NCI-H774 (cell line): ENCODE data around the gene MUC4.
"Not testable (repeated sequence)": the region's sequence is repeated elsewhere in the genome, so short reads cannot be mapped to it uniquely, and the experiment has no call there.

Source experiments
- DNase-seq: peaks from one replicate; lab custom pipeline; 2025; lab: John Stamatoyannopoulos, UW

Gene MUC4

DNA sequence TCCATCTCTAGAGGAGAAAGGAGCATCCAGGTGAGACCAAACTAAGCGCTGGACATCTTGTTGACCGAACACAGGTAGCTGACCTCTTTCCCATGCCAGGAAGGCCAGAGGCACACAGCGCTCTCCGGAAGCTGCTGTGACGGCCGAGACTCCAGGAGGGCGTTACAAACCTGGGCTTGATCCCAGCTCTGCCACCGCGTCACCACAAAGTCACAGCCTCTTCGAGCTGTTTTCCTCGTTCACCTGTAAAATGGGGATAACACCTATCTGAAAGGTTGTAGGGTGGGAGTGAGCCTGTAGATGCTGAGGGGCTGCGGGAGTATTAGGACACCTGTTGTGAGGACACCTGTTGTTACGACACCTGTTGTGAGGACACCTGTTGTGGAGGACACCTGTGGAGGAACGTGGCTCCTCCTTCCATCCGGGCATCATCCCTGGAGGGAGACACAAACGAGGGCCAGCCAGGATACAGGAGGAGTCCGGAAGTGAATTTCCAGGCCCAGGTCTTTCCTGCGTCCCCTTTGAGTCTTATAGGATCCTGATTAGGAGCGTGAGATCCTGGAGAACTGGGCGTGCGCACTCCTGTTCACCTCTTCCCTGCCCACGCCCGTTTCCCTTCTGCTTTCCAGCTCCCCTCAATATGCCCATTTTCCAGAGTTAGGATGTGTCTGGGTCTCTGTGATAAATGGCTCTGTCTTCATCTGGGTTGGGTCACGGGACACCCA is 2.3 kb upstream of the MUC4 start:
- DNase-seq: peak; percentile 19

DNA sequence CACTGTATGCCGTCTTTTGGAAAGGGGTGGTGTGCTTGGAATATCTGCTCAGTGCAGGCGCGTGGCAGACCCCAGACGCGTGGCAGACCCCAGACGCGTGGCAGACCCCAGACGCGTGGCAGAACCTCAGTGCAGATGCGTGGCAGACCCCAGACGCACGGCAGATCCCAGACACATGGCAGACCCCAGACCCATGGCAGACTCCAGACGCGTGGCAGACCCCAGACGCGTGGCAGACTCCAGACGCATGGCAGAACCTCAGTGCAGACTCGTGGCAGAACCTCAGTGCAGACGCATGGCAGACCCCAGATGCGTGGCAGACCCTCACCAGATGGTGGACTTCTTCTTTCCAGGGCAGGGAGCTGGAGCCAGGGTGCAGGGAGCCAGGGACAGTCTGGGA is 637 bp upstream of the MUC4 start:
- no peak for DNase-seq

DNA sequence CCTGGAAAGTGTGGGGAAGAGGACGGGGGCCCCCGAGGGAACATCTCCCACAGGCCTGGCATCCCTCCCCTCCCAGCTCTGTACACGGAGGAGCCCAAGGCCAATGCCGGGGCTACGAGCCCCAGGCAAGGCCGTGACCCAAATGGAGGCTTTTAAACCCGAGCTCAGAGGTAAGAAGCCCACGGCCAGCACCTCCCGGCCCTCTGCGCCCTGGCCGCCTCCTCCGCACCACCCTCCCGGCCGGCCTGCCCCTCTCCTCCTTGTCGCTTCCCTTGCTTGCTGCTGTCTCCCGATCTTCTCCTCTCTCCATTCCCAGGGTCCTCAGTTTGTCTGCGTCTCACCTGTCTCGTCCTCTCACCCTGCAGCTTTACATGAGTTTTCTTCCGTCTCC is 1.3 kb downstream of the MUC4 start:
- DNase-seq: no peak

DNA sequence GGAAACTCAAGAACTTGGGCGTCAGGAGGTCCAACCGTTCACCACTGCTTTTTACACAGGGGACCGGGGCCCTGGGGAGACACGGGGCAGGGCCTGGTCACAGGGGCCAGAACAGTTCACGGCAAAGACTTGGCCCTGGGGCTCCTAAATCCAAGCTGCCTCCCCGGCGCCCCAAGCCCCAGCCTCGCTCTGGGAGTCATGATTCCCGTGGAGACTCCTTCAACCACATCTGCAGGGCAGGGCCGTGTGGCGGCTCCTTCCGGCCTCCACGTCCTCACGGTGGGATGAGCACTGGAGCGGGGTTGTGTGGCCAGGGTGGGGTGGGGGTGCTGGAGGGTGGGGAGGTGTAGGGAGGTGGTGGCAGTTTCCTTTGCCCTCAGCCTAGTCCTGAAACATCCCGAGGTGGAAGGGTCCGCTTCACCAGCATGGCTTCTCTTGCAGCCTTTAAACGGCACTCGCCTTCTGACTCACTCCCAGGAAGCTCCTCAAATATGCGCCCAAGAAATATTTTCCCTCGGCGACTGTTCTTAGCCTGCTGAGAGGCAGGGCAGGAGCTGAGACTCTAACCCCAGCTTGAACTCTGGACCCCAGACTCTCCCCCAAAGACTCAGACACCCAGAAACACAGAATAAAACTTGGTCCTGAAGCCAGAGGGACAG is 1.8 kb downstream of the MUC4 start:
- DNase-seq: no peak

DNA sequence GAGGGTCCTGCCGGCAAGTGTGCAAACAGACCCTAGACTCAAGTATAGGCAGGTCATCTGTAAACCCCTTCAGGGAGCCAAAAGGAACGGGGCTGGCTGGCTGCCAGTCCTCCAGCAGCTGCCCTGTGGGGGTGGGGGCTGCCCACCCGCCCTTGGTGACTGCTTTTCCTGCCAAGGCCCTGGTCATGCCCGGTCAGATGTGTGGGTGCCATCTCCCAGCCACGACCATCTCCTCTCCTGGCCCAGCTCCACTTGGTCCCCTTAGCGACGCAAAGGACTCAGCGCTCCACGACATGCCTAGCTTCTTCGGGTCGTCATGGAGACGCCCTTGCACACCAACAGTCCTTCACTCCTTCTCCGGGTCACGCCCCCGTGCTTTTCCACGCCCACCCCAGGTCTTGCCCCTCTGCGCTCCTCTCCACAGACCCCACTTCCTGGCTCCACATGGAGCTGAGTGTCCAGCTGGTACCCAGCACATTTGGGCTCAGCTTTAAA is 2.4 kb downstream of the MUC4 start:
- no peak for DNase-seq

DNA sequence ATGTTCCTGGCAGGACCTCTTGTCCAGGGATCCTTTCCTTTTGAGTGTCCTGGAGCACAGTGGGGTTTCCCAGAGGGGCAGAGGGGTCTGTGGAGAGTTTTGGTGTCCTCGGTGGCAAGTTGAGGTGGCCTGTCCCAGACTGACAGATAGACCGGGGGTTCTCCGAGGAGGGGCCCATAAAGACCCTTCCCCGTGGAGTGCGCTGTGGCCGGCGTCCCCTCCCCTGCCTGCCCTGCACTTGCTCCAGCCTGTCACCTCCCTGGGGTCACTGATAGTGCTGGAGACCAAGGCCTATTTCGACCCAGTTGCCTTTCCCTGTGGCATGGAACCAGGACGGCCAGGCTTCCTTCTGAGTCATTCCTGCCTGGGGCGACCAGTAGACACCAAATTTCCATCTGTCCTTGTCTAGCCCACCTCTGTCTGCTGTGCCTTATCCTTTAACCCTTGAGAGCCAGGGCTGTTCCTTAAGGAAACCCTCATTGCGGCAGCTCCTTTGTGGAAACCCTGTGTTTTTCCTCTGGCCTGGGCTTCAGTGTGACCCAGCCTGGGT is 2.9 kb downstream of the MUC4 start:
- no peak for DNase-seq

DNA sequence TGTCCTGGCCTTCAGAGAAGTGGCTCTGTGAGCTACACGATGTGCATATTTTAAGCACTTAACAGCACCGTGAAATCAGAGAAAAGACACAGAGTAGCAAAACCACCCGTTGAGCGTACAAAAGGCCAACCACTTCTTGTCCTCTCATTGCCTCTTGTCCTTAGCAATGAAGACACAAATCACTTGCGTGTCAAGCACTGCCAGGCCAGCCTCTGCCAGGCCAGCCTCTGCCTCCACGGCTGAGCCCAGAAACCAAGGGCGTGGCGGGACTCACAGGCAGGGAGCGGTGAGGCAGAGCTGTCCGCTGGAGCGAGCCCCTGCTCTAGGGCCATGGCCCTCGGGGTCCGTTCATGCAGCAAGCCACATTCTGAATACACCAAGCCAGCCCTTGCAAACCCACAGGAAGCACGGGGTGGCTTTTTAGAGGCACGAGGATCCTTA is 4.0 kb downstream of the MUC4 start:
- DNase-seq: peak; percentile 35

DNA sequence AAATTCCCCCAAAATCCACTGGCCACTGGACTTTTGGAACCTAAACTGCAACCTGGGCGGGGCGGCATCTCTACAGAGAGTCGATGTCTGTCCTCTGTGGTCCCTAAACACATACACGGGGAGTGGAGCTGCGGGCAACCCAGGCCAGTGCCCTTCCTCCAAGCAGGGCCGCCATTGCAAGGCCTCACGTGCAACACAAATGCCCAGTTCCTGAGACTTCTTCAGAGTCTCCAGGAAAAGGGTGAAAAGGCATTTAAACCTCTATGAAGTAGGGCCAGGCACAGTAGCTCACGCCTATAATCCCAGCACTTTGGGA is 4.9 kb downstream of the MUC4 start:
- DNase-seq: no peak

DNA sequence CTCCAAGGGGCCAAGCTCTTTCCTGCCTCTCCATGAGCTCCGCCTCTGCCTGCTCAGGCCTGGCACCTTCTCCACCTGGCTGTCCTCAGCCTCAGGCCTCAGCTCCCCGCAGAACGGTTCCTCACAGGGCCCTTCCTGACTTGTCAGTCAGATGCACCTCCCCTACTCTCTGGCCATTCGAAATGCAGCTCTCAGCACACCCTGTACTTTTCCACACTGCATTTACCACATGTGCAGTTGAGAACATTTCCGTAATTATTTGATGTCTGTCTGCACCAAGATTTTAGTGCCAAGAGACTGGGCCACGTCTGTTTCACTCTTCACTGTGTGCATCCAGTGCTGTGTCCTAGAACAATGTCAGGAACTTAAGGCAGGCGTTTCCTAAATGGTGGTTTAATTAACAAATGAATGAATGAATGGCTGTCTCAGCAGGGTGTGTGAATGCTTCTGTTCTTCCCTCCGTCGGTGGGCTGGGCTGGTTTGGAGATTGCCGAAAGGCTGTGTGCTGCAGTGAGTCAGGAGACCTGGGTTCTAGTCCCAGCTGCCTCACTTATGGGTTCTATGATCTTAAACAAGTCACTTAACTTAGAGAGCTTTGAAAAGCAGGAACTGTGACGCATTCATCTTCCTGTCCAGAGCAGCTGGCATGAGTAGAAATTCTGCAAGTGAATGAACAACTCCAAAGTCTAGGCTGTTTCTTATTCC is 5.4 kb downstream of the MUC4 start:
- DNase-seq: no peak

DNA sequence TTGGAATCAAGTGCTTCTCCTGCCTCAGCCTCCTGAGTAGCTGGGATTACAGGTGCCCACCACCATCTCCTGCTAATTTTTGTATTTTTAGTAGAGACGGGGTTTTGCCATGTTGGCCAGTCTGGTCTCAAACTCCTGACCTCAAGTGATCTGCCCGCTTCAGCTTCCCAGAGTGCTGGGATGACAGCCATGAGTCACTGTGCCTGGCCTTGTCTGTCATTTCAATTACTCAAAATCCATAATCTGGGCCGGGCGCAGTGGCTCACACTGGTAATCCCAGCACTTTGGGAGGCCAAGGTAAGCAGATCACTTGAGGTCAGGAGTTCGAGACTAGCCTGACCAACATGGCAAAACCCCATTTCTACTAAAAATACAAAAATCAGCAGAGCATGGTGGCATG is 6.1 kb downstream of the MUC4 start:
- DNase-seq: not testable (repeated sequence)

DNA sequence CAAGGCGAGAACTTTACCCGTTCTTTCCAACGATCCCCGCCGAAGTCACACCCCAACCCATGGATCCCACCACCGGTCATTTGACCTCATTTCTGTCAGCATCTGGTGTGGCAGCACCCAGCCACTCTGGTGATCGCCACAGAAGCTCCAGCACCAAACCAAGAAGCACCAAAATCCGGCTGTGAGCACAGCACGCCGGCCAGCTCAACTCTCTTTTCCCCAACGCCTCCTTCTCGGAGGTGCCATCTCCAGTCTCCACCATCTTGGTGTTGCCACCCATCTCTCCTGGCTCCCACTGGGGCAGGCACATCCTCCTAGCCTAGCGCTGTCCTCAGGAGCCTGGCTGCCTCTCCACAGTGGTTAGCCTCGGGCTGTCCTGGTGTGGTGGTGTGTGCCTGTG is 6.5 kb downstream of the MUC4 start:
- no peak for DNase-seq

DNA sequence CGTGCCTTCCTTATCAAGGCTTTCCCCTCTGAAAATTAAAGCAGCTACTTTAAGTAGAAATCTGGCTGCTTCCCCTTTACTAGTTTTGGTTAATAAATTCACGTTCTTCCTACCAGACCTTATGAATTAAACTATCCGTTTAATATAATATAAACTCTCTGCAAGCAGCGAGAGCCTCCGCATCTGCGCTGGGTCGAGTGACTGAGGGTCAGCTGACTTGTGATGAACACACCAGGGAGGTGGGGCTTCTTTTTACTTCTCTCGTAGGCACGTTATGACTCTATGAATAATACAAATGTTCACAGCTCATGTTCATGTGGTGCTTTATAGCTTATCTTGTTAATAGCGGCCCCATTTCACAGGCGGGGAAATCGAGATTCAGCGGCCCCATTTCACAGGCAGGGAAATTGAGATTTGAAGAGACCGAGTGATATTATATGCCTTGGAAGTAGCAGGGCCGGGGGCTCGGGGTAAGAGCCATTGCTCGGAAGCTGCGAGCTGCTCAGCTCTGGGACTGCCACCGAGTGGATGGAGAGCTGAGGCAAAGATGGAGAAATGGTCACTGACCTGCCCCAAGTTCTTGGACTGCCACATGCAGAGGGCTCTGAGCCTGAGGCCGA is 8.3 kb downstream of the MUC4 start:
- no peak for DNase-seq

DNA sequence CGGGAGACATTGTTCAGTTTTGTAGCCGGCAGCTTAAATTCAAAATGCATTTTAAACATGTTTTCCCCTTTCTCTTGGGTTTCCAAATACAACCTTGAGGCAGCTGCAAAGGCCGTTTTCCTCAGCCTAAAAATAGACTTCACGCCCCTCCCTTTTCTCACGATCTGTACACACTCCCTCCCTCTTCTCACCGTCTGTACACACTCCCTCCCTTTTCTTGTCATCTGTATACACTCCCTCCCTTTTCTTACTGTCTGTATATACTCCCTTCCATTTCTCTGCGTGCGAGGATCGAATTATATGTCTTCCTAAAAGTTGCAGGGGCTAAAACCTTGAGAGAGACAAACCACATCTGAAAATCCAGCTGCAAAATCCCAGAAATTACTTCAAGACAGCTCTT is 8.9 kb downstream of the MUC4 start:
- DNase-seq: no peak

DNA sequence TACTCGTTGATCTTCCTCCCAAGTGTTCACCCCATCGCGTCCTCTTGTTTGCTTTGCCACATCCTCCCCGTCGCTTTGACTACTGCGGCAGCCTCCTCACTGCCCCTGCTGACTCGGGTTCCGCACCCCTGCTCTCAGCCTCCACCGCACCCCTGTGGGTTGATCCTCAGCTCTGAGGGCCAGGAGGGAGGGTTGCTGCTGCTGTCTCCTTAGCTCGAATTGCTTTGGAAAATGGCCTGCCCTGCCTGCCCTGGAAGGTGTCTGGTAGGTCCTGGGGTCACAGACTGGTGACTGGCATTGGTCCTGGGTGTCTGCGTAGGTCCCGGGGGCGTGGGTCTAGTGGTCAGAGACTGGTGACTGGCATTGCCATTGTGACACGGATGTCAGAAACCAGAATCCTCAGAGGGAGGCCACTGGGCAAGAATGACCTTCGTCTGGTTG is 9.4 kb downstream of the MUC4 start:
- DNase-seq: no peak

DNA sequence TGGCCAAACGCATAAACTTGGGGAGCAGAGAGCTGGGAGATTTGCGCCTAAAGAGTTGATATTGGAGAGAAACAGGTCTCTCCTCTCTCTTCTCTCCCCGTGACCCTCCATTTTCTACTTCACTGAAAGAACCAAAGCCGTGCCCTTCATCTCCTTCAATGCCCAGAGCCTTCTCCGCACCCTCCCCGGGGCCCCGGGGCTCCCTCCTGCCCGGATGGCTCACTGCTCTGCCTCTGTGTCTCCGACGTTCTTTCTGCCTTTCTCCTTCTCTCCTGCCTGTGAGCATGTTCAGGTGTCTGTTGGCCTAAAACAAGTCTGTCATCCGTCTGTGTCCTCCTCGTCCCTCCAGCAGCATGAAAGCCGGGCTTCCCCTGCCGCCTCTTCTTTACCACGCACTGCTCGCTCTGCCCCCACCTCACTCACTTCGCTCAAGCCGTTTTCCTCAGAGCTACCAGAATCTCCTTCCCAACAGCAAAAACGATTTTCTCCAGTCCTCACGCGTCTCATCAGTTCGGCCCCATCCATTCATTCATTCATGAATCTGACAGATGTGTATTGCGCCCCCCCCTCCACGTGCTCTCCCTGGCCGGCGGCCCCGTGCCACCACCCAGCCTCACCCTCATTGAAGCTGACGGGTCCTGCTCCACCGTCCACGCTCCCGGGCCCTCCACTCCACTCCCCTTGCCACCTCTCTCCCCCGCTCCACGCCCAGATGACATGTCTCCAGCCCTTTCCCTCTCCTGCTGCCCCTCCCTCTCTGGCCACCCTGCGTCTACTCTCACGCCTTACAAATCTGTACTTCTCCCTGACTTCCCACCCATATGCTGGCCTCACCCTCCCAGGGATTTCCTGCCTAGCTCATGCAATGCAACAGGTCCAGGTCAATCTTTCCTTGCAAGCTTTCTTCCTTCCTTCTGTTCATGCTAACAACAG is 10.2 kb downstream of the MUC4 start:
- no peak for DNase-seq

DNA sequence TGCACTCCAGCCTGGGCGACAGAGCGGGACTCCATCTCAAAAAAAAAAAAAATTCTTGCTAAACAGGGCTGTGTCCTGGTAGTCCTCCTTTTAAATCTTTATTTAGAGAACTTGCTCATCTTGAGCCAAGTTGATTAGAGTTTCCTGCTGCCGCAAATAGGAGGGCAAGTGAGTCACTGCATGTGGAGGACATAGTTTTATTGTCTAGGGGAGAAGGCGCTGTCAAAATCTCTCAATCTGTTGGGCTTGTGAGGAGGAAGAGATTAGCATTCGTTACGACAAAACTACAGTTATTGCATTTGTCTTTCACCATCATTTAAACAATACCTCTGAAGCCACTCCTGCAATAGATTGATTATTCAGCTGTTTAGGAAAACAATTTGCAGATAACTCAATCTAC is 11.5 kb downstream of the MUC4 start:
- no peak for DNase-seq

DNA sequence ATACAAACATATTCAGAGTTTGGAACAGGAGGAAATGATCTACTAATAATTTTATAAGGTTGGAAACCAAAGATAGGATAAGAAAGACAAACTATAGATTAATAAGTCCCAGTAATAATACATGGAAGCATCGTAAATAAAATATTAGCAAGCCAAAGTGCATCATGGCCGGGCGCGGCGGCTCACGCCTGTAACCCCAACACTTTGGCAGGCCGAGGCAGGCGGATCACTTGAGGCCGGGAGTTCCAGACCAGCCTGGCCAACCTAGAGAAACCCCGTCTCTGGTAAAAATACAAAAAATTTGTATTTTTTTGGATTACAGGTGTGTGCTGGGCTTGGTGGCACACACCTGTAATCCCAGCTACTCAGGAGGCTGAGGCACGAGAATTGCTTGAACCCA is 14.9 kb downstream of the MUC4 start:
- no peak for DNase-seq

DNA sequence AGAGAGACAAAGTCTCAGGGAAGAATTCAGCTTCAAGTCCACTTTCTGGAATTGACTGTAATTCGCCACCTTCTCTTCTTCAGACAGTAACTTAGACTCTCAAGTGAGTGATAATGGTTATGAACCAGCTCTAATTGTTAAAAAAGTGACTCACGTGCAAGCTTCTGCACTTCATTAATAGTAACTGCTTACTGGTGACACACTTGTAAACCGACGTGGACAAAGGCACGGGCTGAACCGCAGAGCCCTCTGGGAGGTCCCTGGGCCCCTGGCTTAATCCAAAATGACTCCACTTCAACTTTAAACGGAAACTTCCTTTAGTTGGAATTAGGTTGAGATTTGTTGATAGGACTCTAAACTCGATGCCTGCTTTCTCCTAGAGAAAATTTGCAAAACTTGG is 17.0 kb downstream of the MUC4 start:
- no peak for DNase-seq

DNA sequence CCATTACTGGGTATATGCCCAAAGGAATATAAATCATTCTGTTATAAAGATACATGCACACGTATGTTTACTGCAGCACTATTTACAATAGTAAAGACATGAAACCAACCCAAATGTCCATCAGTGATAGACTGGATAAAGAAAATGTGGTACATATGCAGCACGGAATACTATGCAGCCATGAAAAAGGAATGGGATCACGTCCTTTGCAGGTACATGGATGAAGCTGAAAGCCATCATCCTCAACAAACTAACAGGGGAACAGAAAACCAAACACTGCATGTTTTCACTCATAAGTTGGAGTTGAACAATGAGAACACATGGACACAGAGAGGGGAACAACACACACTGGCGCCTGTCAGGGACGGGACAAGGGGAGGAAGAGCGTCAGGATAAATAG is 19.1 kb downstream of the MUC4 start:
- not testable (repeated sequence) for DNase-seq

DNA sequence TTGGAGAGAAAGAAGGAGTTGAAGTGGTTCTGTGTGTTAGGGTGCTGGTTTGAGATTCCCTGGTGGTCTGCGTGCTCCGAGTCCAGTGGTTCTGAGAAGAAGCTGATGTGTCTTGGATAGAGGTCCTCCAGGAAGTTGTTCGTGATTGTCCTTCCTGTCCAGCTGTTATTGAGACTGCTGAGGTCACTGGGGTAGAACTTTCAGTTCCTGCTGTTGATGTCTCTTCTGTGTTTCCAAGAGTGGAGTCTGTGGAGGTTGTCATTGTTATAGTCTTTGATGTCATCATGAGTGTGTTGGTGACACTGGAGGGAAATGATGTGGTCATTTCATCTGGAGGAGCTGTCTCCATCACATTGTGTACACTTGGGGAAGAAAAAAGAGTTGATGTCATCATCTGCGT is 20.8 kb downstream of the MUC4 start:
- DNase-seq: no peak
